NCI-H460 (cell line): ENCODE measurements around the gene SNCAIP. TPM values are rescaled to one million over a fixed set of nuclear protein-coding genes. Genes with fewer than 3 reads are reported as not detected.
"Not testable (repeated sequence)": the region's sequence is repeated elsewhere in the genome, so short reads cannot be mapped to it uniquely, and the experiment has no call there.

Source experiments
- DNase-seq: peaks from one replicate; pipeline ENCODE4 v3.0.0-alpha.2; 2016; ENCODE audit warnings: low read depth; ENCODE audit errors: extremely low read depth
- total RNA-seq: library from RNA; depleted of rRNA; stranded (reverse); fragments of >200 nt; shearing (Covaris generic); gene quantifications from 2 replicates; pipeline ENCODE4 v1.2.3, GENCODE V29; 2014

Gene SNCAIP
- total RNA-seq, 1 experiment from 2014 or later = 0.32 TPM

DNA sequence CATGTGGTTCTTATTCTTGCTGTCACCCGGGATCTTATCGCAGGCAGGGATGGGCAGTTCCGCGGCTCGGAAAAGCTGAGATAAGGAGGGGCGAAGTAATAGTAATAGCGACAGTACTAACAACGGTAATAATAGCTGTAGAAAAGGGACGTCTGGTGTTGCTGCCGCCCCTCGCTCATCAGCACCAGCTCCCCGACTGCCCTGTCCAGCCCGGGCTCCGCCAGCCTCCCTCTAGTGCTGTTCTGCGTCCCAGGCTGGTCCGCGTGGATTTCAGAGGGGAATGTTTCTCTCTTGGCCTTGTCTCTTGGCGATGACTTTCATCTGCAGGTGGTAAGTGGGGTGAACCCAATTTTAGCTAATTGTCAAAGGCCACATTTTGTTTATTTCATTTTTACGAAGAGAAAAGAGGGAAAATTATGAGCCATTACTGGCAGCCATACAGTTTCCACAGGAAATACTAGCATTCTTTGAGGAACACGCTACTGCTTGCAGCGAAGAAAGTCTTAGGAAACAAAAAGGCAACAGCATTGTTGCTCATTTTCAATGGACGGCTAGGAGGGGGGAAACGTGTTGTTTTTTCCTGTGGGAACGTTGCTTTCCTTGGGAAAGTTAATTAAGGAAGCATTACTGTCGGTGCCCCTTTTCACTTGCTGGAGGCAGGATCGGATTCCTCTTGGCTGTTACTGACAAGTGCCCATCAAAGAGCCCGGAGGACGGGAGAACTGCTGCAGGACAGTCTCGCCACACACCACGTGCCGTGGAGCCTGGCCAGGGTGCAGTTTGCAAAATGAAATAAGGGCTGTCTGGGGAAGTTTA is 762 bp downstream of the SNCAIP start:
- no peak for DNase-seq

DNA sequence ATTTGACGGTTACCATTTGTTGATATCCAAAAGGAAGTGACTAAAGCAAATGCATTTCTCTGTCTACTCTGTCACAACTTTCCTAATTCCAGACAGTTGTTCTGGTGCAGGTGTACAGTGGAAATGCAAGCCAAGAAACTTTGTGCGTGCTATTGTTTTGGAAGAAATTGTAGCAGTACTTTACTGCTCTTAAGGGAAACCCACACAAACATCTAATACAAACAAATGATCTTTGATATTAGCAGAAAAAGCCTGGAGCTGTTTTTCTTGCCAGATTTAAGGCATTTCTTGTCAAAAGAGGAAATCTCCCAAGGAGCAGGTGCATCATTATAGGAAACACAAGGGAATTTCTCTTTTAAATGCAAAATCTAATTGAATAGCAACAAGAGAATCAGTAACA is 2.0 kb downstream of the SNCAIP start:
- DNase-seq = no peak

- DNase-seq = no peak
Observed at GRCh38 chr5:122315521-122315920, 3.5 kb downstream of the SNCAIP start.

GRCh38 chr5:122316656-122317055 is 4.6 kb downstream of the SNCAIP start:
- no peak for DNase-seq

GRCh38 chr5:122319897-122320296 is 7.9 kb downstream of the SNCAIP start:
- DNase-seq = no peak

GRCh38 chr5:122321921-122322320 is 9.9 kb downstream of the SNCAIP start:
- DNase-seq = no peak

GRCh38 chr5:122322801-122323548 is 10.9 kb downstream of the SNCAIP start:
- no peak for DNase-seq

DNA sequence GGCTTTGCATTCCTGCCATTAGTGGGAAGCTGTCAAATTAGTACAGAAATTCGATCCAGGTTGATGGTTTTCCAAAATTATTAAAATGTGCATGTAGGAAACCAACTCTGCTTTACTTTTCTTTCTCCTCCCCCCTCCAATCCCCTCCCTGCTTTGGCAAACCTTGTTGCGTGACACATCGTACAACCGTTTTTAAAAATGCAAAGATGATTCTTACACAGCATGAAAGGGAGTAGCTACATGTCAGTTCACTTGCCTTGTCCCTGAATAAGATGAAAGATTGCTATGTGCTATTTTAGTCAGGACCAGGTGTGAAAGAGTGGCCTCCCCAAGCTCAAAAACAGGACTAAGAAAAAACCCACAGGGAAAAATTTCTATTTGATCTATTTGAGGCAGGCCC is 11.7 kb downstream of the SNCAIP start:
- no peak for DNase-seq

DNA sequence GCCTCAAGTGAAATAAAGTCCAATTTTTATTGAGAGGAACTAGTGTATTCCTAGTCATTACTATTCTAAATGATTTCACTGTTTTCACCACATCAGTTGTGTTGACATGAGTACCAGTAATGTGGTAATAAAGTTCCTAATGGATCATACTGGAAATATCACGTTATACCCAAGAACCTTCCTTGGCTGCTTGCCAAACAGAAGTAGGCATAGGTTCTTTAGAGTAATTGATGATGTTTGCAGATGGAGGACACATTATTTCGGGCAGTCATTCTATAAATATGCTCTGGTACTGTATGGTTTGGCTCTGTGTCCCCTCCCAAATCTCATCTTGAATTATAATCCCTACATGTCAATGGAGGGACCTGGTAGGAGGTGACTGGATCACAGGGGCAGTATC is 15.1 kb downstream of the SNCAIP start:
- no peak for DNase-seq

GRCh38 chr5:122330881-122331280 is 18.8 kb downstream of the SNCAIP start:
- DNase-seq = no peak

- DNase-seq = no peak
Observed at GRCh38 chr5:122332599-122333555, 20.8 kb downstream of the SNCAIP start.

- no peak for DNase-seq
Observed at GRCh38 chr5:122333564-122333963, 21.5 kb downstream of the SNCAIP start.

DNA sequence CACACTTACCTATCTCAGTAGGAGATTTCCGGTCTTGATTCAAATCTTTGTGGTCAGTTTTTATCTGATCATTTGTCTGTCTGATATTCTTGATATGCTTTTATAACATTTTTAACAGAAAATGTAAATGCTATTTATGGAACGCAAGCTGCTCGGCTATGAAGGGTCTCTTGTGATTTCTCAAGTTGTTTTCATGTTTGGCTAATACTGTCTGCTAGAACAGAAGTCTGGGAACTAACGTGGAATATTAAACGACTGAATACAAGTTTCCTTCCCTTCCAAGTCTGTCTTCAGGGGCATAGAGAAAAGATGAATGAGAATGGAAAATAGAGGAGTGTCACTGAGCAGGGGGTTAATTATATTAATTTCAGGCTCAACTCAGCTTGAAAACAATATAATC is 27.6 kb downstream of the SNCAIP start:
- DNase-seq = no peak

- DNase-seq = no peak
Observed at GRCh38 chr5:122341087-122341486, 29.1 kb downstream of the SNCAIP start.

DNA sequence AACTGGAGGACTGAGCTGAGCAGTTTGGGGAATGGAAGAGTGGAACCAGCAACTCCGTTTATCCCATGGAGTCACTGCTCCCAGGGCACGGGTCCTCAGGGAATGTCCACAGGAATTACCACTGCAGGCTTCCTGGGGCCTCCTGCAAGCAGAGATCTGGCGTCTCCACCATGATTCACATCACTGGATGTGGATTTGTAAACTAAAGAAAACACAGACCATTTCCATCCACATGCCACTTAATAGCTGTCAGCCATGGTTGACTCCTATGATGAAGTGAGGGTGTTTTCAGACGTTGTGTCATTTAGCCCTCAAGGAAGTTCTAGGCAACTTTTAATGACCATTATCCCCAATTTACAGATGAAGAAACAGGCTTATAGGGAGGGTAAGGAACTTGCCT is 30.2 kb downstream of the SNCAIP start:
- DNase-seq = no peak

GRCh38 chr5:122346897-122347581 is 35.0 kb downstream of the SNCAIP start:
- no peak for DNase-seq

- no peak for DNase-seq
Observed at GRCh38 chr5:122350496-122350895, 38.5 kb downstream of the SNCAIP start.

DNA sequence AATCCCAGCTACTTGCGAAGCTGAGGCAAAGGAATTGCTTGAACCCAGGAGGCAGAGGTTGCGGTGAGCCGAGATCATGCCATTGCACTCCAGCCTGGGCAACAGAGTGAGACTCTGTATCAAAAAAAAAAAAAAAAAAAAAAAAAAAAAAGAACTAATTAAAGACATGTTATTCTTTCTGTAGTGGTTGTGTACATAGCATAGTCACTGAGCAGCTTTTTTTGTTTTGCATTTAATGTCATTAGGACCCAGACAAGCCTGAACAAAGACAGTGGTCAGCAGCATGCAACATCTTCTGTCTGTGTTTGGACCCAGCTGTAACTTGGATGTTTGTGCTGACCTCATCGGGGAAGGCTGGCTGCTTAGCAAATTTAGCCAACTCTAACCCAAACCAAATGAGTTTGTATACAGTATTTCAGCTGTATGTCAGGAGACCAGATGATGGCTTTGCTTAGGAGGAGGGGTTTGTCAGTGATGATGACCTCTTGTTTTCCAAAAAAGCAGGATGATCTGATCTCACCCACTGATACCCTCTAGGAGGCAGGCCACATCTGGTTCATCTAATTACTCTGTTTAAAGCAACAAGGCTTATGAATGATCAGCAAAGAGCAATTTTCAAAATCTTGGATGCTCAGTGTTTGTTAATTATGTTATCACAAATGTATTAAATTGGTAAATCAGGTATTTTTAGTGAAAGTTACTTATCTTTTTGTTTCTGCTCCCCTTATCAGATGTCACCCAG is 39.5 kb downstream of the SNCAIP start:
- no peak for DNase-seq

DNA sequence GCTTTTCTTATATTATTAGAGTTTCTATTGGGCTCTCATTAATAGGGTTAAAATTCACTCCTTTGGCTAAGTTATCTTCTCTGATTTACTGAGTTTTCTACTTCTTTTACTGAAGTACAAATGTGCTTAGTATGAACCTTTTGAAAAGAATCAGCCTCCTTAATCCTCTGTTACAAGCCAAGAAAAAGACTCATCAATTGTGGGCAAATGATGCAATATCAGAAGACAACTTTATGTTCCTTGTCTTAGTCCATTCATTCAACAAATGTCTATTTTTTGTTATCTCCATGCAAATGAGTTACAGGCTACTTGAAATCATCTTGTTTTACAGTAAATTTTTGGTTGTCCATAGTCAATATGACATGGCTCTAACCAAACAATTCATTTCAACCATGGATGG is 40.3 kb downstream of the SNCAIP start:
- no peak for DNase-seq

DNA sequence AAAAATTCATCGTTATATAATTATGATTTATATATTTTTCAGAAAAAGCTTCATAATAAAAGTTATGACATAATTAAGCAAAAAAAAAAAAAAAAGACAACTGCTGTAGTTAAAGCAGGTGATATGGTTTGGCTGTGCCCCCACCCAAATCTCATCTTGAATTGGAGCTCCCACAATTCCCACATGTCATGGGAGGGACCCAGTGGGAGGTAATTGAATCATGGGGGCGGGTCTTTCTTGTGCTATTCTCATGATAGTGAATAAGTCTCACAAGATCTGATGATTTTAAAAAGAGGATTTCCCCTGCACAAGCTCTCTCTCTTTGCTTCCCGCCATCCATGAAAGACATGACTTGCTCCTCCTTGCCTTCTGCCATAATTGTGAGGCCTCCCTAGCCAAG is 41.3 kb downstream of the SNCAIP start:
- DNase-seq = not testable (repeated sequence)
